ENCODE measurements around the gene ABI3.

ABI3 gene

GRCh38 chr17:49209061-49209571, 1.4 kb upstream of the ABI3 start:
- no peak overlapping the region for H3K4me3 ChIP-seq (replicated peaks in 1 of 2; ENCODE audit: low read depth in 2 of 2, low read length in 2 of 2)
- no peak for DNase-seq (ENCODE audit: low read depth in 2 of 2)
- no peak for TF ChIP-seq CTCF (IDR thresholded peaks at IDR 0.05; ENCODE audit: low read depth, low read length)

GRCh38 chr17:49213399-49213798, 2.9 kb downstream of the ABI3 start:
- TF ChIP-seq CTCF (IDR thresholded peaks at IDR 0.05; ENCODE audit: low read depth, low read length) = no peak
- no peak overlapping the region for H3K4me3 ChIP-seq (replicated peaks in 1 of 2; ENCODE audit: low read depth in 2 of 2, low read length in 2 of 2)
- no peak for DNase-seq (ENCODE audit: low read depth in 2 of 2)

GRCh38 chr17:49213847-49214246, 3.3 kb downstream of the ABI3 start:
- no peak overlapping the region for H3K4me3 ChIP-seq (replicated peaks in 1 of 2; ENCODE audit: low read depth in 2 of 2, low read length in 2 of 2)

GRCh38 chr17:49214676-49215360, 4.3 kb downstream of the ABI3 start:
- no peak for TF ChIP-seq CTCF (IDR thresholded peaks at IDR 0.05; ENCODE audit: low read depth, low read length)
- H3K4me3 ChIP-seq (replicated peaks in 1 of 2; ENCODE audit: low read depth in 2 of 2, low read length in 2 of 2) = no peak overlapping the region
- DNase-seq (ENCODE audit: low read depth in 2 of 2) = no peak

More at GRCh38 chr17:49213847-49214246, 3.3 kb downstream of the ABI3 start:
- no peak for TF ChIP-seq CTCF (IDR thresholded peaks at IDR 0.05; ENCODE audit: low read depth, low read length)
- no peak for DNase-seq (ENCODE audit: low read depth in 2 of 2)

GRCh38 chr17:49216482-49216881, 6.0 kb downstream of the ABI3 start:
- no peak for DNase-seq (ENCODE audit: low read depth in 2 of 2)
- TF ChIP-seq CTCF (IDR thresholded peaks at IDR 0.05; ENCODE audit: low read depth, low read length) = no peak
- no peak overlapping the region for H3K4me3 ChIP-seq (replicated peaks in 1 of 2; ENCODE audit: low read depth in 2 of 2, low read length in 2 of 2)

GRCh38 chr17:49216953-49217650, 6.6 kb downstream of the ABI3 start:
- H3K4me3 ChIP-seq (replicated peaks in 1 of 2; ENCODE audit: low read depth in 2 of 2, low read length in 2 of 2) = no peak overlapping the region
- no peak for TF ChIP-seq CTCF (IDR thresholded peaks at IDR 0.05; ENCODE audit: low read depth, low read length)
- no peak for DNase-seq (ENCODE audit: low read depth in 2 of 2)

Data from cardiac fibroblast (primary cell).